DND-41 (cell line): ENCODE data around the gene LEF1.
A peak's percentile ranks its signal among the peaks of the same experiment; 100 is the strongest.

ENCODE experiments used
- ATAC-seq: fragments of 200-7000 bp; cut with Tn5 transposase; 3 replicates; pipeline ENCODE4 v1.9.1; 2021; ENCODE audit warnings: low read depth; ENCODE audit not compliant: insufficient read depth
- DNase-seq: peaks from one replicate; pipeline ENCODE4 v3.0.0-alpha.2; 2020
- H2AFZ ChIP-seq: 2 replicates; pipeline ENCODE4 v1.6.0; 2012; ENCODE audit warnings: low read depth, low read length
- H3K27ac ChIP-seq: 2 replicates; pipeline ENCODE4 v1.5.1; 2012; ENCODE audit warnings: low read length, inconsistent platforms
- H3K27me3 ChIP-seq: fragments of 200-600 bp; sonication (generic); 2 replicates; pipeline ENCODE4 v1.6.0; 2012; ENCODE audit warnings: low read length, mild to moderate bottlenecking, inconsistent platforms; ENCODE audit not compliant: insufficient read depth, poor library complexity
- H3K36me3 ChIP-seq: 2 replicates; pipeline ENCODE4 v1.5.1; 2012; ENCODE audit warnings: low read length, inconsistent platforms; ENCODE audit not compliant: insufficient read depth
- H3K4me1 ChIP-seq: 2 replicates; pipeline ENCODE4 v1.5.1; 2012; ENCODE audit warnings: mild to moderate bottlenecking, low read length; ENCODE audit not compliant: insufficient read depth
- H3K4me2 ChIP-seq: 2 replicates; pipeline ENCODE4 v1.6.0; 2012; ENCODE audit warnings: mild to moderate bottlenecking, moderate library complexity, low read length, inconsistent platforms; ENCODE audit not compliant: insufficient read depth
- H3K4me3 ChIP-seq, 2 experiments: fragments of 200-600 bp in 1 of 2; shearing (Covaris generic) in 1 of 2; 2 replicates each; pipeline ENCODE4 v1.5.1; 2012 to 2016; ENCODE audit warnings: inconsistent platforms in 2 of 2, low read length in 2 of 2, mild to moderate bottlenecking in 2 of 2, low read depth in 1 of 2, moderate library complexity in 1 of 2
- H3K79me2 ChIP-seq: 2 replicates; pipeline ENCODE4 v1.6.0; 2012; ENCODE audit warnings: low read length, inconsistent platforms; ENCODE audit not compliant: insufficient read depth
- H3K9ac ChIP-seq: 2 replicates; pipeline ENCODE4 v1.6.0; 2012; ENCODE audit warnings: low read depth, mild to moderate bottlenecking, inconsistent platforms, low read length, moderate library complexity
- H3K9me3 ChIP-seq: 2 replicates; pipeline ENCODE4 v1.5.1; 2012; ENCODE audit warnings: low read length, moderate library complexity, mild to moderate bottlenecking, inconsistent platforms; ENCODE audit not compliant: insufficient read depth, severe bottlenecking
- H4K20me1 ChIP-seq: 2 replicates; pipeline ENCODE4 v1.6.0; 2012; ENCODE audit warnings: low read length; ENCODE audit not compliant: insufficient read depth
- CTCF ChIP-seq: IDR thresholded peaks from 2 replicates; pipeline ENCODE4 v1.5.1; 2012; ENCODE audit warnings: borderline replicate concordance, low read length, moderate library complexity, mild to moderate bottlenecking; ENCODE audit not compliant: poor library complexity, severe bottlenecking; ENCODE audit errors: extremely low read depth
- EZH2 ChIP-seq: IDR thresholded peaks from 3 replicates; pipeline ENCODE4 v1.6.1; 2012; ENCODE audit warnings: borderline replicate concordance, low read depth, mild to moderate bottlenecking, moderate library complexity, low read length, inconsistent platforms; ENCODE audit not compliant: severe bottlenecking

The LEF1 gene

DNA sequence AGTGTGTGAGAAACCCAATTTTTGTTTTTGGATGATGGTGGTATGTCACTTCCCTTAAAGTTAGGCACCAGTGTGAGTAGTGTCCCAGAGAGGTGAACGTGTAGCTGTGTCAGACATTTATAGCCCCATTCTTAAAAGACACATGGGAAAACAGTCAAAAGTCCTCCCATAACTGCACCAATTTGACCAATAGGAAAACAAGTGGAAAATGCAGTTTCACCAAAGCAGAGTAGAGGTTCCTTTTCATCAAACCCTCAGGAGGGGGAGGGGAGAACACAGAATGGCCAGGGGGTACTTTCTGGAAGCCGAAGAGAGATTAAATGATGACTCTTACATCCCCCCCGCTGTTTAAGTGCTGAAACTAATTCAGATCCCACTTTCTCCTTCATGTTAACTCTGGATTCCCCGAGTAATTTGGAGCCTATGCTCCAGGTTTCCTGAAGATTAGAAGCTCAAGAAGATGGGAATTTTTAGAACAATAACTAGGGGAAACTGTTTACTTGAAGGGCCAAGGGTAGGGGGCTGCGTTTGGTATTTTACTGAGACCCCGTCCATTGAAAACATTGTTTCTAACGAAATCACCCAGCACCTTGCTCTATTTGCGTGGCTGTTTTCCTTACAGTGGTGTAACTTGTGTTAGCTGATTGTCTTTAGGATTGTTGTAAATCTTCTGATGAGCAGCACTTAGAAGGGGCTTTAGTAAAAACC is 2.1 kb upstream of the LEF1 start:
- TF ChIP-seq CTCF = no peak
- no peak for TF ChIP-seq EZH2
- peak overlapping the region; percentile 95 for H3K9ac ChIP-seq
- peaks cover 12% of the 10 kb centered on the region for H4K20me1 ChIP-seq
- H3K4me2 ChIP-seq = peak overlapping the region; percentile 65
- peaks cover 19% of the 10 kb centered on the region for H3K36me3 ChIP-seq
- H3K4me1 ChIP-seq = peaks cover 57% of the 10 kb centered on the region
- ATAC-seq (no peak), DNase-seq (peak; percentile 64)
- H3K4me3 ChIP-seq = peak overlapping the region in 1 of 2 experiments; percentile 64; a peak in 2 of 4 replicates
- H2AFZ ChIP-seq = no peak overlapping the region
- H3K27me3 ChIP-seq = no peaks in the 10 kb centered on the region
- H3K27ac ChIP-seq = peak overlapping the region; percentile 95
- peaks cover 85% of the 10 kb centered on the region for H3K79me2 ChIP-seq
- H3K9me3 ChIP-seq = no peaks in the 10 kb centered on the region

- Histone ChIP-seq H3K79me2 (peaks cover 91% of the 10 kb centered on the region), H2AFZ (no peak overlapping the region), H3K4me1 (peaks cover 52% of the 10 kb centered on the region), H4K20me1 (peaks cover 21% of the 10 kb centered on the region), H3K4me3 (peak overlapping the region in 1 of 2 experiments; percentile 64; a peak in 2 of 4 replicates), H3K27ac (peak overlapping the region; percentile 95), H3K9me3 (no peaks in the 10 kb centered on the region), H3K4me2 (peak overlapping the region; percentile 65), H3K36me3 (peaks cover 26% of the 10 kb centered on the region), H3K27me3 (no peaks in the 10 kb centered on the region), H3K9ac (peak overlapping the region; percentile 95)
- ATAC-seq (no peak), DNase-seq (no peak)
- TF ChIP-seq CTCF (no peak), EZH2 (no peak)
These were observed 932 bp upstream of the LEF1 start for GRCh38 chr4:108169664-108170063.

- TF ChIP-seq CTCF = no peak
- TF ChIP-seq EZH2 = no peak
- H3K4me3 ChIP-seq = peak overlapping the region; percentile 45 to 64
- ATAC-seq = no peak
- H3K79me2 ChIP-seq = peaks cover 91% of the 10 kb centered on the region
- no peaks in the 10 kb centered on the region for H3K9me3 ChIP-seq
- H4K20me1 ChIP-seq = peaks cover 33% of the 10 kb centered on the region
- H3K36me3 ChIP-seq = peaks cover 36% of the 10 kb centered on the region
- H3K9ac ChIP-seq = peak overlapping the region; percentile 95
- peak overlapping the region; percentile 37 for H2AFZ ChIP-seq
- peaks cover 48% of the 10 kb centered on the region for H3K4me1 ChIP-seq
- no peaks in the 10 kb centered on the region for H3K27me3 ChIP-seq
- peak overlapping the region; percentile 65 for H3K4me2 ChIP-seq
- DNase-seq = peak; percentile 50
- peak overlapping the region; percentile 95 for H3K27ac ChIP-seq
These were observed 517 bp downstream of the LEF1 start for GRCh38 chr4:108168160-108168670.
